ENCODE measurements around the gene CD2BP2. TPM values are rescaled to one million over a fixed set of nuclear protein-coding genes. Genes with fewer than 3 reads are reported as not detected.

The CD2BP2 gene
- total and polyA plus RNA-seq, 2 of the 13 experiments (the other 11 are each of a cell fraction or from before 2014, with no cell fraction given) = 24.9 to 54.6 TPM

- TF ChIP-seq HOXA5 (CRISPR knock-in tag; IDR thresholded peaks at IDR 0.05) = no peak; the same call in 1 of the 2 replicates
- peak; percentile 67 for TF ChIP-seq CREM (IDR thresholded peaks at IDR 0.05)
- TF ChIP-seq CREM (CRISPR knock-in tag; IDR thresholded peaks at IDR 0.05) = no peak
- peak; percentile 88 for TF ChIP-seq NR2F6 (IDR thresholded peaks at IDR 0.05)
- TF ChIP-seq NR2F6 (CRISPR knock-in tag; IDR thresholded peaks at IDR 0.05) = peak; percentile 90
- TF ChIP-seq BCL6 (CRISPR knock-in tag; IDR thresholded peaks at IDR 0.05) = no peak
- no peak for TF ChIP-seq ZNF780A (CRISPR knock-in tag; IDR thresholded peaks at IDR 0.05)
- TF ChIP-seq ZKSCAN1 (IDR thresholded peaks at IDR 0.05; ENCODE audit: low read length) = no peak
- no peak for TF ChIP-seq BATF2 (CRISPR knock-in tag; IDR thresholded peaks at IDR 0.05)
- TF ChIP-seq ETV5 (CRISPR knock-in tag; IDR thresholded peaks at IDR 0.05; ENCODE audit: borderline replicate concordance) = peak; percentile 28; the same call in 1 of the 2 replicates
- TF ChIP-seq KDM6A (CRISPR knock-in tag; IDR thresholded peaks at IDR 0.05; ENCODE audit: low read depth) = peak; percentile 89
- peak; percentile 91 for TF ChIP-seq ZNF18 (CRISPR knock-in tag; IDR thresholded peaks at IDR 0.05; ENCODE audit: insufficient replicate concordance)
- TF ChIP-seq USF2 (IDR thresholded peaks at IDR 0.05; ENCODE audit: low read depth, low read length) = no peak
- TF ChIP-seq USF2 (CRISPR knock-in tag; IDR thresholded peaks at IDR 0.05; ENCODE audit: borderline replicate concordance) = peak; percentile 39; the same call in 1 of the 2 replicates
- TF ChIP-seq TFDP1 (CRISPR knock-in tag; IDR thresholded peaks at IDR 0.05; ENCODE audit: borderline replicate concordance) = peak; percentile 30
- no peak for TF ChIP-seq ZNF468 (CRISPR knock-in tag; IDR thresholded peaks at IDR 0.05)
- TF ChIP-seq JUN (CRISPR knock-in tag; IDR thresholded peaks at IDR 0.05) = peak; percentile 51
- peak; percentile 86 for TF ChIP-seq PATZ1 (CRISPR knock-in tag; IDR thresholded peaks at IDR 0.05)
- TF ChIP-seq ZBTB26 (CRISPR knock-in tag; IDR thresholded peaks at IDR 0.05; ENCODE audit: borderline replicate concordance) = no peak; the same call in 1 of the 2 replicates
- TF ChIP-seq ZNF337 (CRISPR knock-in tag; IDR thresholded peaks at IDR 0.05; ENCODE audit: borderline replicate concordance, low read depth) = peak; percentile 85; the same call in 1 of the 2 replicates
- TF ChIP-seq ZFP1 (CRISPR knock-in tag; IDR thresholded peaks at IDR 0.05) = peak; percentile 76; the same call in 1 of the 2 replicates
- TF ChIP-seq NFYC (CRISPR knock-in tag; IDR thresholded peaks at IDR 0.05) = peak; percentile 28; the same call in 1 of the 2 replicates
Measured at GRCh38 chr16:30335598-30336474, 19.3 kb downstream of the CD2BP2 start (continued).
